Measurements from ENCODE around the gene CYP21A2.

The CYP21A2 gene

GRCh38 chr6:32069460-32069859 is 31.2 kb downstream of the CYP21A2 start:
- H3K4me1 ChIP-seq (ENCODE audit: control insufficient read depth, insufficient read depth, low read length) = peaks cover 7% of the 10 kb centered on the region
- no peak overlapping the region for H3K27ac ChIP-seq (ENCODE audit: insufficient read depth, low read depth, low read length, poor library complexity, severe bottlenecking)
- no peaks in the 10 kb centered on the region for H3K27me3 ChIP-seq (ENCODE audit: control insufficient read depth, insufficient read depth, low read length, poor library complexity, severe bottlenecking)
- H3K9me3 ChIP-seq (ENCODE audit: control insufficient read depth, low read length) = no peaks in the 10 kb centered on the region
- H3K36me3 ChIP-seq (ENCODE audit: control insufficient read depth, insufficient read depth, low read length) = no peaks in the 10 kb centered on the region
- WGBS, 2 experiments = 94 to 96% methylated on average over 17 of the region's 17 CpGs
- H3K4me3 ChIP-seq (ENCODE audit: insufficient read depth, low read depth, low read length) = no peak overlapping the region

GRCh38 chr6:32069878-32070515 is 31.8 kb downstream of the CYP21A2 start:
- Histone ChIP-seq H3K4me3 (ENCODE audit: insufficient read depth, low read depth, low read length) (no peak overlapping the region), H3K27ac (ENCODE audit: insufficient read depth, low read depth, low read length, poor library complexity, severe bottlenecking) (no peak overlapping the region), H3K27me3 (ENCODE audit: control insufficient read depth, insufficient read depth, low read length, poor library complexity, severe bottlenecking) (no peaks in the 10 kb centered on the region), H3K4me1 (ENCODE audit: control insufficient read depth, insufficient read depth, low read length) (peaks cover 7% of the 10 kb centered on the region), H3K9me3 (ENCODE audit: control insufficient read depth, low read length) (no peaks in the 10 kb centered on the region), H3K36me3 (ENCODE audit: control insufficient read depth, insufficient read depth, low read length) (no peaks in the 10 kb centered on the region)
- WGBS, 2 experiments = 91 to 92% methylated on average over 24 of the region's 24 CpGs

GRCh38 chr6:32070814-32071543 is 32.8 kb downstream of the CYP21A2 start:
- H3K4me3 ChIP-seq (ENCODE audit: insufficient read depth, low read depth, low read length) = no peak overlapping the region
- WGBS, 2 experiments = 64 to 73% methylated on average over 16 of the region's 16 CpGs
- no peaks in the 10 kb centered on the region for H3K9me3 ChIP-seq (ENCODE audit: control insufficient read depth, low read length)
- H3K36me3 ChIP-seq (ENCODE audit: control insufficient read depth, insufficient read depth, low read length) = no peaks in the 10 kb centered on the region
- no peaks in the 10 kb centered on the region for H3K27me3 ChIP-seq (ENCODE audit: control insufficient read depth, insufficient read depth, low read length, poor library complexity, severe bottlenecking)
- no peak overlapping the region for H3K27ac ChIP-seq (ENCODE audit: insufficient read depth, low read depth, low read length, poor library complexity, severe bottlenecking)
- peaks cover 7% of the 10 kb centered on the region for H3K4me1 ChIP-seq (ENCODE audit: control insufficient read depth, insufficient read depth, low read length)

GRCh38 chr6:32073101-32073500 is 34.9 kb downstream of the CYP21A2 start:
- H3K9me3 ChIP-seq (ENCODE audit: control insufficient read depth, low read length) = no peaks in the 10 kb centered on the region
- H3K4me1 ChIP-seq (ENCODE audit: control insufficient read depth, insufficient read depth, low read length) = peaks cover 7% of the 10 kb centered on the region
- H3K27ac ChIP-seq (ENCODE audit: insufficient read depth, low read depth, low read length, poor library complexity, severe bottlenecking) = no peak overlapping the region
- 27 to 40% methylated on average over 3 of the region's 3 CpGs for WGBS, 2 experiments
- no peaks in the 10 kb centered on the region for H3K27me3 ChIP-seq (ENCODE audit: control insufficient read depth, insufficient read depth, low read length, poor library complexity, severe bottlenecking)
- H3K4me3 ChIP-seq (ENCODE audit: insufficient read depth, low read depth, low read length) = no peak overlapping the region
- H3K36me3 ChIP-seq (ENCODE audit: control insufficient read depth, insufficient read depth, low read length) = no peaks in the 10 kb centered on the region

- peaks cover 7% of the 10 kb centered on the region for H3K4me1 ChIP-seq (ENCODE audit: control insufficient read depth, insufficient read depth, low read length)
- no peak overlapping the region for H3K4me3 ChIP-seq (ENCODE audit: insufficient read depth, low read depth, low read length)
- 94% methylated on average over 10 of the region's 10 CpGs for WGBS, 2 experiments
- H3K9me3 ChIP-seq (ENCODE audit: control insufficient read depth, low read length) = no peaks in the 10 kb centered on the region
- H3K27me3 ChIP-seq (ENCODE audit: control insufficient read depth, insufficient read depth, low read length, poor library complexity, severe bottlenecking) = no peaks in the 10 kb centered on the region
- H3K27ac ChIP-seq (ENCODE audit: insufficient read depth, low read depth, low read length, poor library complexity, severe bottlenecking) = no peak overlapping the region
- H3K36me3 ChIP-seq (ENCODE audit: control insufficient read depth, insufficient read depth, low read length) = no peaks in the 10 kb centered on the region
Observed at GRCh38 chr6:32073613-32074012, 35.4 kb downstream of the CYP21A2 start.

GRCh38 chr6:32074996-32075532 is 36.8 kb downstream of the CYP21A2 start:
- H3K36me3 ChIP-seq (ENCODE audit: control insufficient read depth, insufficient read depth, low read length) = no peaks in the 10 kb centered on the region
- H3K4me1 ChIP-seq (ENCODE audit: control insufficient read depth, insufficient read depth, low read length) = peaks cover 10% of the 10 kb centered on the region
- no peak overlapping the region for H3K27ac ChIP-seq (ENCODE audit: insufficient read depth, low read depth, low read length, poor library complexity, severe bottlenecking)
- no peaks in the 10 kb centered on the region for H3K27me3 ChIP-seq (ENCODE audit: control insufficient read depth, insufficient read depth, low read length, poor library complexity, severe bottlenecking)
- H3K4me3 ChIP-seq (ENCODE audit: insufficient read depth, low read depth, low read length) = no peak overlapping the region
- no peaks in the 10 kb centered on the region for H3K9me3 ChIP-seq (ENCODE audit: control insufficient read depth, low read length)
- WGBS, 2 experiments = 89 to 92% methylated on average over 8 of the region's 8 CpGs

- 86% methylated on average over 3 of the region's 3 CpGs for WGBS, 2 experiments
- H3K9me3 ChIP-seq (ENCODE audit: control insufficient read depth, low read length) = no peaks in the 10 kb centered on the region
- peaks cover 5% of the 10 kb centered on the region for H3K4me1 ChIP-seq (ENCODE audit: control insufficient read depth, insufficient read depth, low read length)
- H3K27me3 ChIP-seq (ENCODE audit: control insufficient read depth, insufficient read depth, low read length, poor library complexity, severe bottlenecking) = no peaks in the 10 kb centered on the region
- no peak overlapping the region for H3K4me3 ChIP-seq (ENCODE audit: insufficient read depth, low read depth, low read length)
- no peak overlapping the region for H3K27ac ChIP-seq (ENCODE audit: insufficient read depth, low read depth, low read length, poor library complexity, severe bottlenecking)
- no peaks in the 10 kb centered on the region for H3K36me3 ChIP-seq (ENCODE audit: control insufficient read depth, insufficient read depth, low read length)
Observed at GRCh38 chr6:32075781-32076180, 37.6 kb downstream of the CYP21A2 start.

GRCh38 chr6:32076321-32076809 is 38.1 kb downstream of the CYP21A2 start:
- Histone ChIP-seq H3K27ac (ENCODE audit: insufficient read depth, low read depth, low read length, poor library complexity, severe bottlenecking) (no peak overlapping the region), H3K9me3 (ENCODE audit: control insufficient read depth, low read length) (no peaks in the 10 kb centered on the region)
- WGBS, 2 experiments = 88 to 89% methylated on average over 12 of the region's 12 CpGs

GRCh38 chr6:32079566-32080290 is 41.5 kb downstream of the CYP21A2 start:
- Histone ChIP-seq H3K9me3 (ENCODE audit: control insufficient read depth, low read length) (no peaks in the 10 kb centered on the region), H3K27ac (ENCODE audit: insufficient read depth, low read depth, low read length, poor library complexity, severe bottlenecking) (no peak overlapping the region), H3K4me1 (ENCODE audit: control insufficient read depth, insufficient read depth, low read length) (peaks cover 3% of the 10 kb centered on the region), H3K4me3 (ENCODE audit: insufficient read depth, low read depth, low read length) (no peak overlapping the region), H3K27me3 (ENCODE audit: control insufficient read depth, insufficient read depth, low read length, poor library complexity, severe bottlenecking) (no peaks in the 10 kb centered on the region), H3K36me3 (ENCODE audit: control insufficient read depth, insufficient read depth, low read length) (no peaks in the 10 kb centered on the region)
- 87 to 89% methylated on average over 7 of the region's 7 CpGs for WGBS, 2 experiments

More at GRCh38 chr6:32076321-32076809, 38.1 kb downstream of the CYP21A2 start:
- Histone ChIP-seq H3K36me3 (ENCODE audit: control insufficient read depth, insufficient read depth, low read length) (no peaks in the 10 kb centered on the region), H3K27me3 (ENCODE audit: control insufficient read depth, insufficient read depth, low read length, poor library complexity, severe bottlenecking) (no peaks in the 10 kb centered on the region), H3K4me3 (ENCODE audit: insufficient read depth, low read depth, low read length) (no peak overlapping the region), H3K4me1 (ENCODE audit: control insufficient read depth, insufficient read depth, low read length) (peaks cover 3% of the 10 kb centered on the region)

Measured in ectodermal cell (in vitro differentiated cells).